ENCODE results near the gene SPOUT1. TPM values are rescaled to one million over a fixed set of nuclear protein-coding genes. Genes with fewer than 3 reads are reported as not detected.
"Not testable (repeated sequence)": the region's sequence is repeated elsewhere in the genome, so short reads cannot be mapped to it uniquely, and the experiment has no call there.

SPOUT1 gene
- polyA plus RNA-seq, 2 of the 4 experiments (the other 2 are of a cell fraction): 24.3 to 28.5 TPM

GRCh38 chr9:128781187-128782070, 48.2 kb downstream of the SPOUT1 start:
- no peak for ATAC-seq

GRCh38 chr9:128780093-128780492, 49.5 kb downstream of the SPOUT1 start:
- 93% methylated on average over 13 of the region's 27 CpGs for WGBS (ENCODE audit: missing lambda C conversion rate)
- ATAC-seq, FAIRE-seq: not testable (repeated sequence)

More at GRCh38 chr9:128781187-128782070, 48.2 kb downstream of the SPOUT1 start:
- Histone ChIP-seq H3K27ac (0 out of 6 replicates have a peak overlapping the region, but pooled peaks of 1 of the 2 experiments have one; percentile 26), H3K4me1 (peaks cover 8% of the 10 kb centered on the region), H3K9me3 (peaks cover 3% of the 10 kb centered on the region; the same call in 1 of the 3 replicates), H3K4me3 (no peak overlapping the region), H3K4me2 (no peak overlapping the region)
- CTCF ChIA-PET: interaction anchor here (0.6 to 1.4 kb wide), 5 partner anchors 9 to 461 kb away, joined by 3 to 4 read pairs (median 3); no protein-coding TSS in a partner anchor
- DNase-seq (ENCODE audit: low read depth in 1 of 2, low spot score in 1 of 2) (no peak), FAIRE-seq (no peak)
- POLR2A ChIA-PET: interaction anchor here (1.1 kb wide), 1 partner anchor 9 kb away, joined by 3 read pairs; the partner anchor contains the start of gene ZER1
- WGBS (ENCODE audit: missing lambda C conversion rate): 82% methylated on average over 7 of the region's 7 CpGs
- TF ChIP-seq RAD21 (conservative IDR thresholded peaks at IDR 0.05 in 1 of 2, IDR thresholded peaks at IDR 0.05 in 1 of 2): no peak
- TF ChIP-seq FOXS1 (CRISPR knock-in tag; IDR thresholded peaks at IDR 0.05): no peak
- no peak for TF ChIP-seq PHF8 (IDR thresholded peaks at IDR 0.05; ENCODE audit: borderline replicate concordance, low read depth)
- TF ChIP-seq KDM5A (IDR thresholded peaks at IDR 0.05): no peak
- TF ChIP-seq REST (IDR thresholded peaks at IDR 0.05): no peak
- TF ChIP-seq ZFP36 (IDR thresholded peaks at IDR 0.05; ENCODE audit: borderline replicate concordance, partially characterized antibody): no peak
- no peak for TF ChIP-seq SREBF2 (IDR thresholded peaks at IDR 0.05)

DNA sequence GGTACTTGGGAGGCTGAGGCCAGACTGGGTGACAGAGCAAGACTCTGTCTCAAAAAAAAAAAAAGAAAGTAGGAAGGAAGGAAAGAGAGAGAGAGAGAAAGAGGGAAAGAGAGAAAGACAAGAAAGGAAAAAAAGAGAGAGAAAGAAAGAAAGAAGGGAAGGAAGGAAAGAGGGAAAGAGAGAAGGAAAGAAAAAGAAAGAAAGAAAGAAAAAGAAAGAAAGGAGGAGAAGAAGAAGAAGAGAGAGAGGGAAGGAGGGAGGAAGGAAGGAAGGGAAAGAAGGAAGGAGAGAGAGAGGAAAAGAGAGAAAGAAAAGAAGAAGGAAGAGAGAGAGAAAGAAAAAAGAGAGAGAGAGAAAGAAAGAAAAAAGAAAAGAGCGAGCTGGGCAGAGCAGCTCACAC, 54.8 kb downstream of the SPOUT1 start:
- Histone ChIP-seq H3K9me3 (peaks cover 11% of the 10 kb centered on the region), H3K4me2 (no peak overlapping the region), H3K4me3 (no peak overlapping the region), H3K27ac (no peak overlapping the region), H3K4me1 (peaks cover 5% of the 10 kb centered on the region; the same call in 1 of the 3 replicates)
- 92% methylated on average over 1 of the region's 1 CpG for WGBS (ENCODE audit: missing lambda C conversion rate)
- no peak for FAIRE-seq
- ATAC-seq: no peak
- DNase-seq (ENCODE audit: low read depth in 1 of 2, low spot score in 1 of 2): no peak
- TF ChIP-seq POLR2AphosphoS2 (conservative IDR thresholded peaks at IDR 0.05; ENCODE audit: low read length) (no peak), POLR2A (IDR thresholded peaks at IDR 0.05; ENCODE audit: low read length) (no peak), ZC3H11A (IDR thresholded peaks at IDR 0.05) (no peak), NPAS2 (CRISPR knock-in tag; IDR thresholded peaks at IDR 0.05; ENCODE audit: borderline replicate concordance) (no peak), HMGXB4 (CRISPR knock-in tag; IDR thresholded peaks at IDR 0.05; ENCODE audit: borderline replicate concordance) (no peak), RNF2 (IDR thresholded peaks at IDR 0.05; ENCODE audit: borderline replicate concordance, low read depth) (no peak), ZSCAN20 (CRISPR knock-in tag; IDR thresholded peaks at IDR 0.05) (no peak), RCOR1 (IDR thresholded peaks at IDR 0.05; ENCODE audit: low read depth, low read length) (no peak), MYC (IDR thresholded peaks at IDR 0.05; ENCODE audit: borderline replicate concordance, low read length) (no peak), GATA3 (IDR thresholded peaks at IDR 0.05; ENCODE audit: borderline replicate concordance) (no peak), CHD2 (IDR thresholded peaks at IDR 0.05; ENCODE audit: low read length, partially characterized antibody) (no peak), CBX8 (IDR thresholded peaks at IDR 0.05) (no peak)
- TF ChIP-seq, protein P1, sequence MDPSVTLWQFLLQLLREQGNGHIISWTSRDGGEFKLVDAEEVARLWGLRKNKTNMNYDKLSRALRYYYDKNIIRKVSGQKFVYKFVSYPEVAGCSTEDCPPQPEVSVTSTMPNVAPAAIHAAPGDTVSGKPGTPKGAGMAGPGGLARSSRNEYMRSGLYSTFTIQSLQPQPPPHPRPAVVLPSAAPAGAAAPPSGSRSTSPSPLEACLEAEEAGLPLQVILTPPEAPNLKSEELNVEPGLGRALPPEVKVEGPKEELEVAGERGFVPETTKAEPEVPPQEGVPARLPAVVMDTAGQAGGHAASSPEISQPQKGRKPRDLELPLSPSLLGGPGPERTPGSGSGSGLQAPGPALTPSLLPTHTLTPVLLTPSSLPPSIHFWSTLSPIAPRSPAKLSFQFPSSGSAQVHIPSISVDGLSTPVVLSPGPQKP (IDR thresholded peaks at IDR 0.05; ENCODE audit: low read depth, low read length): no peak
- ChIA-PET POLR2A (no interaction called here), CTCF (no interaction called here)

More at GRCh38 chr9:128780093-128780492, 49.5 kb downstream of the SPOUT1 start:
- H3K27ac ChIP-seq; DNase-seq (ENCODE audit: low read depth in 1 of 2, low spot score in 1 of 2); POLR2A ChIA-PET; H3K4me2 ChIP-seq; CTCF ChIA-PET; H3K4me1 ChIP-seq; H3K4me3 ChIP-seq: not testable (repeated sequence)
- H3K9me3 ChIP-seq: peaks cover 11% of the 10 kb centered on the region
